Astrocyte of the cerebellum (primary cell): ENCODE data around the gene GRHL1.

Experiments used
- DNase-seq: peaks from one replicate; pipeline ENCODE4 v3.0.0-alpha.2; 2011; ENCODE audit warnings: low read depth
- H3K4me3 ChIP-seq: 2 replicates; pipeline ENCODE4 v1.5.1; 2011; ENCODE audit warnings: mild to moderate bottlenecking, low read depth, low read length, moderate library complexity
- CTCF ChIP-seq: IDR thresholded peaks from 2 replicates; pipeline ENCODE4 v1.5.1; 2012; ENCODE audit warnings: low read length, low read depth, moderate library complexity, mild to moderate bottlenecking; ENCODE audit errors: missing control alignments
- in situ Hi-C: cut with HindIII; loops from 2 replicates; pipeline ENCODE4 v1.10.0; 2017; ENCODE audit warnings: low sequenced_read_pairs

GRHL1 gene

GRCh38 chr2:10016001-10016801, 64.7 kb downstream of the GRHL1 start:
- DNase-seq = no peak
- in situ Hi-C loops = no loop called here
- no peak for TF ChIP-seq CTCF
- H3K4me3 ChIP-seq = no peak overlapping the region

GRCh38 chr2:10016802-10017258, 65.3 kb downstream of the GRHL1 start:
- no peak for TF ChIP-seq CTCF
- DNase-seq = no peak
- no peak overlapping the region for H3K4me3 ChIP-seq
- in situ Hi-C loops = no loop called here

GRCh38 chr2:10017313-10017941, 65.9 kb downstream of the GRHL1 start:
- DNase-seq = no peak

GRCh38 chr2:10019174-10019573, 67.7 kb downstream of the GRHL1 start:
- no peak for DNase-seq
- no peak for TF ChIP-seq CTCF
- in situ Hi-C loops = no loop called here

More at GRCh38 chr2:10017313-10017941, 65.9 kb downstream of the GRHL1 start:
- in situ Hi-C loops = no loop called here
- H3K4me3 ChIP-seq = no peak overlapping the region
- no peak for TF ChIP-seq CTCF

GRCh38 chr2:10019602-10020400, 68.3 kb downstream of the GRHL1 start:
- in situ Hi-C loops = no loop called here
- TF ChIP-seq CTCF = no peak
- no peak overlapping the region for H3K4me3 ChIP-seq
- DNase-seq = no peak

More at GRCh38 chr2:10019174-10019573, 67.7 kb downstream of the GRHL1 start:
- no peak overlapping the region for H3K4me3 ChIP-seq

- TF ChIP-seq CTCF = no peak
- no peak overlapping the region for H3K4me3 ChIP-seq
- in situ Hi-C loops = no loop called here
- no peak for DNase-seq
Measured at GRCh38 chr2:10022041-10022421, 70.5 kb downstream of the GRHL1 start.
